ENCODE data around the gene INSC.

Gene INSC

GRCh38 chr11:15278128-15278527 lies 163.4 kb downstream of the INSC start:
- no peak for TF ChIP-seq CTCF (IDR thresholded peaks at IDR 0.05; ENCODE audit: low read depth, low read length)
- DNase-seq (ENCODE audit: extremely low read depth, low read depth), result no peak

GRCh38 chr11:15280393-15280792 lies 165.7 kb downstream of the INSC start:
- TF ChIP-seq CTCF (IDR thresholded peaks at IDR 0.05; ENCODE audit: low read depth, low read length), result no peak

GRCh38 chr11:15282754-15283153 lies 168.0 kb downstream of the INSC start:
- DNase-seq (ENCODE audit: extremely low read depth, low read depth), result no peak
- TF ChIP-seq CTCF (IDR thresholded peaks at IDR 0.05; ENCODE audit: low read depth, low read length), result no peak

More at GRCh38 chr11:15280393-15280792, 165.7 kb downstream of the INSC start:
- DNase-seq (ENCODE audit: extremely low read depth, low read depth), result no peak

DNA sequence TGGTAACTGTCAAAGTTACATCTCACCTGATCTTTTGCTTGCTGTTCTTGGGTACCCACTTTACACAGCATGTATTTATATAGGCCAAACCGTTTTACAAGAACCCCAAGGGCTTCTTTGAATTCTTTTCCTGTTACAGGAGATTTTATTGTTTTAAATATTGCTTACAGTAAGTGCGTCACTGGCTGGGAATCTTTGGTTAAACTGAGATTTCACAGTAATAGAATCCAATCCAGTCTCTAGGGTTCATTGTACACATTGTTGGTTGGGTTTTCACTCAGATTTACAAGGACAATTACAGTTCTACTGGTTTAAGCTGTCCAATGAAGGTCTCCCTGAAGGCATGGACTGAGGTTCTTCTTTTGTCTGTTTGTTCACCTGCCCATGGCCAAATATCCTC lies 171.7 kb downstream of the INSC start:
- no peak for TF ChIP-seq CTCF (IDR thresholded peaks at IDR 0.05; ENCODE audit: low read depth, low read length)
- no peak for DNase-seq (ENCODE audit: extremely low read depth, low read depth)

GRCh38 chr11:15288863-15289262 lies 174.1 kb downstream of the INSC start:
- no peak for TF ChIP-seq CTCF (IDR thresholded peaks at IDR 0.05; ENCODE audit: low read depth, low read length)
- no peak for DNase-seq (ENCODE audit: extremely low read depth, low read depth)

DNA sequence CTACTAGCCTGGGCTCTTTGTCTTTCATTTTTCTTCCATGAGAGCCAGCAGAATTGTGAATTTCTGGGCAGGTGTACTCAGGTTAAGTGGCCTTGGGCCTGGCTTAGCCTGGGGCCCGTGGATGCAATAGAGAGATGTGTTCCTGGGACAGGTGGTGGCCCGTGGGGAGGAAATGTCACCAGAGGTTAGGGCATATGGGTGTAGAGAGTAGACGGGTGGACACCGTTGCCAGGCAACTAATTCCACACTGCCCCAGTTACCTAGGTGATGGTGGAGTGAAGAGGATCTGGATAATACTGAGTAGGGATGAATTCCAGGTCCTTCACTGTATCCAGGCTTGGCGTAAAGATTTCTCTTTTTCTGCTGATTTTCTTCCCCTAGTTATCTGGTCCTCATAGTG lies 175.0 kb downstream of the INSC start:
- no peak for DNase-seq (ENCODE audit: extremely low read depth, low read depth)

DNA sequence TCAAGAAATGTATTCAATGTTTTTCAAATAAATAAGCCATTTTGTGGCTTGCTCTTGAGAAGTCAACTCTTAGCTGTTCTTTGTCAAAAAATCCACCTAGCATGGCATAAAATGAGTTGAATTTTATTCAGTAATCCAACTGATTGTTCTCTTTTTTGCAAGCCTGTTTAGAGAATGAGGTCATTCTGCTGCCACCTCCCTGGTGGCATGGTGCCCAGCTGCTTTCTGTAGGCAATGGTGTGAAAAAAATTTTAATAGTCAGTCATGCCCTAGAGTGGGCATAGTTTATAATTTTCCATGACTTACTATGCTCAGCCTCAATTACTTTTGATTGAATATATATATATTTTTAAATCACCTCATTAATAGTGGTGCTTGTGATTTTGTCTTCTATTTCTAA lies 177.2 kb downstream of the INSC start:
- DNase-seq (ENCODE audit: extremely low read depth, low read depth), result no peak
- TF ChIP-seq CTCF (IDR thresholded peaks at IDR 0.05; ENCODE audit: low read depth, low read length), result no peak

More for the DNA sequence above, 175.0 kb downstream of the INSC start:
- no peak for TF ChIP-seq CTCF (IDR thresholded peaks at IDR 0.05; ENCODE audit: low read depth, low read length)
